ENCODE data around the gene PKP1. TPM values are rescaled to one million over a fixed set of nuclear protein-coding genes. Genes with fewer than 3 reads are reported as not detected.

PKP1 gene
- polyA plus RNA-seq, 3 donors from 2014 or later: not detected

GRCh38 chr1:201355471-201355870 lies 72.2 kb downstream of the PKP1 start:
- no peaks in the 10 kb centered on the region for H3K9me3 Mint-ChIP-seq
- no peaks in the 10 kb centered on the region for H3K36me3 Mint-ChIP-seq
- no peak overlapping the region for H3K27ac Mint-ChIP-seq
- DNase-seq: no peak
- no peak overlapping the region for H3K4me3 Mint-ChIP-seq
- peaks cover 0 to 18% (median 3%) of the 10 kb centered on the region in 3 donors for H3K27me3 Mint-ChIP-seq (ENCODE audit: low read depth in 3 of 3)
- H3K4me1 Mint-ChIP-seq: no peaks in the 10 kb centered on the region

DNA sequence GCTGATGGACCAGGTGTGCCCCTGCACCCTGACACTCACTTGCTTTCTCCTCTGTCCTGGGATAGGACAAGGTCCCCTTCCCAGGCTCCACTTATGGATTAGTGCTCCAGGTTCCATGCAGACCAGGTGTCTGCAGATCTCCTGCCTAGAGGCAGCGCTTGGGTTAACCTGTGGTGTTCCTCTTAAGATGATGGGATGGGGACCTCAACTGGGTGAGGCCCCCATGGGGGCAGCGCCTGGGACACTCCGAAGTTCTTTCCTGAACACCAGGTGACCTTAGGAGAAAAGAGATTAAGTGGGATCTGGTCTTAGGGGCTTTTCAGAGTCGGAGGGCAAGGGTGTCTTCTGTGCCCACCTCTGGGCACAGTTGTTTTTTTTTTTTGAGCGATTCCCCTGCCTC lies 72.9 kb downstream of the PKP1 start:
- Mint-ChIP-seq H3K27me3 (ENCODE audit: low read depth in 3 of 3) (peaks cover 0 to 18% (median 3%) of the 10 kb centered on the region in 3 donors), H3K9me3 (no peaks in the 10 kb centered on the region), H3K4me1 (no peaks in the 10 kb centered on the region), H3K4me3 (no peak overlapping the region), H3K27ac (no peak overlapping the region), H3K36me3 (no peaks in the 10 kb centered on the region)
- DNase-seq: no peak

DNA sequence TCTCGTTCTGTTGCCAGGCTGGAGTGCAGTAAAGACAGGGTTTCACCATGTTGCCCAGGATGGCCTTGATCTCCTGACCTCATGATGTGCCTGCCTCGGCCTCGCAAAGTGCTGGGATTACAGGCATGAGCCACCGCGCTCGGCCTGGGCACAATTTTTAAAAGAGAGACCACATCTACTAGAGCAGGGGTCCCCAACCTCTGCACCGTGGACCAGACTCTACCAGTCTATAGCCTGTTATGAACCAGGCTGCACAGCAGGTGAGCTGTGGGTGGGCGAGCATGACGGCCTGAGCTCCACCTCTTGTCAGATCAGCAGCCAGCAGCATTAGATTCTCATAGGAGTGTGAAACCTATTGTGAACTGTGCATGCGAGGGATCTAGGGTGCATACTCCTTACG lies 73.4 kb downstream of the PKP1 start:
- Mint-ChIP-seq H3K27ac (no peak overlapping the region), H3K4me1 (no peaks in the 10 kb centered on the region), H3K27me3 (ENCODE audit: low read depth in 3 of 3) (peaks cover 0 to 13% (median 3%) of the 10 kb centered on the region in 3 donors), H3K9me3 (no peaks in the 10 kb centered on the region), H3K36me3 (no peaks in the 10 kb centered on the region), H3K4me3 (no peak overlapping the region)
- no peak for DNase-seq

GRCh38 chr1:201357211-201357610 lies 73.9 kb downstream of the PKP1 start:
- Mint-ChIP-seq H3K27me3 (ENCODE audit: low read depth in 3 of 3) (peaks cover 0 to 17% (median 3%) of the 10 kb centered on the region in 3 donors), H3K4me1 (no peaks in the 10 kb centered on the region), H3K36me3 (no peaks in the 10 kb centered on the region), H3K27ac (no peak overlapping the region), H3K4me3 (no peak overlapping the region), H3K9me3 (no peaks in the 10 kb centered on the region)
- DNase-seq: no peak

DNA sequence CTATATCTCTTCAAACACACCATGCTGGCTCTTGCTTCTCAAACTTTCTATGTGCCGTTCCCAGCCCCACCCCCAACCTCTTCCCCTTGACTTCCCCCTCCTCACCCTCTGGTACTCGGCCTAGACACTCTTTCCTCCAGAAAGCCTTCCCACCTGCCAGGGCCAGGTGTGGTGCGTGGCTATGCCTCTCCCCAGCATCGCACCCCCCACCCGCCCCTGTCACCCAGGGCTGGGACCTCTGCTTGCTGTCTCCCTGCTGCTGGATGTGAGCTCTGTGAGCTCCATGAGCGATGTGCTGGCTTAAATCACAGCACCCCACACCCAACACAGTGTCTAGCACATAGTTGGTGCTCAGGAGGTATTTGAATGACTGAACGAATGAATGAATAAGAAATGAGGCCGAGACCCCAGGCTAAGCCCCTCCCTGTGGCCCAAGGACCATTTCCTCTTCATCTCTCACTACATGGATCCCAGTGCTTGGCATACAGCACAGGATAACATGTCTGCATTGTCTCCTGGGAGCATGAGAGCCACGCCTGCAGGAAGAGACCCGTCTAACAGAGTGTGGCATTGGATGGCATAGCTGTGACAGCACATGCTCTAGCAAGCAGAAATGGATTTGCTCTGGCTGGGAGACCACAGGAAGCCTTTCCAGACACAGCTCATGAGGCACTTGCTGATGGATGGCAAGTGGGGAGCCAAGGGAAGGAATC lies 74.5 kb downstream of the PKP1 start:
- peaks cover 0 to 17% (median 6%) of the 10 kb centered on the region in 3 donors for H3K27me3 Mint-ChIP-seq (ENCODE audit: low read depth in 3 of 3)
- no peak overlapping the region for H3K27ac Mint-ChIP-seq

DNA sequence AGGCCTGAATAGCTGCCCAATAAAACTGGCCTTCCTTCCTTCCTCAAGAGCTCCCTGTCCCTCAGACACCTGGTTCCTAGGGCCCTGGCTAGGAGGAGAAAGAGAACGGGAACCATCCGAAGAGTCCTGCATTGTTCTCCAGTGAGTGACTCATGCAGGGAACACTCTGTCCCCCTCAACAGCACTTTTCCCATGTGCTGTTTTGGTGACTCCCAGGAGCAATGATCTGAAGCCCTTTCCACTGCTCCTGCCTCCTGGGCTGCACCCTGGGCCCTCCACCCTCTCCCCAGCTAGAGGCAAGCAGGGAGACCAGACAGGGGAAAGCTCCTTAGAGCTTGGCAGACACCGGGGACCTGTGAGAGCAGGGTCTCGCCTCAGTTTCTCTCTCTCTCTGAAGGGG lies 75.3 kb downstream of the PKP1 start:
- no peaks in the 10 kb centered on the region for H3K36me3 Mint-ChIP-seq
- H3K27me3 Mint-ChIP-seq (ENCODE audit: low read depth in 3 of 3): peaks cover 0 to 14% (median 7%) of the 10 kb centered on the region in 3 donors
- H3K4me3 Mint-ChIP-seq: no peak overlapping the region
- DNase-seq: no peak
- H3K27ac Mint-ChIP-seq: no peak overlapping the region
- no peaks in the 10 kb centered on the region for H3K9me3 Mint-ChIP-seq
- H3K4me1 Mint-ChIP-seq: no peaks in the 10 kb centered on the region

More for the DNA sequence above, 74.5 kb downstream of the PKP1 start:
- no peaks in the 10 kb centered on the region for H3K36me3 Mint-ChIP-seq
- DNase-seq: no peak
- no peaks in the 10 kb centered on the region for H3K4me1 Mint-ChIP-seq
- no peaks in the 10 kb centered on the region for H3K9me3 Mint-ChIP-seq
- no peak overlapping the region for H3K4me3 Mint-ChIP-seq

DNA sequence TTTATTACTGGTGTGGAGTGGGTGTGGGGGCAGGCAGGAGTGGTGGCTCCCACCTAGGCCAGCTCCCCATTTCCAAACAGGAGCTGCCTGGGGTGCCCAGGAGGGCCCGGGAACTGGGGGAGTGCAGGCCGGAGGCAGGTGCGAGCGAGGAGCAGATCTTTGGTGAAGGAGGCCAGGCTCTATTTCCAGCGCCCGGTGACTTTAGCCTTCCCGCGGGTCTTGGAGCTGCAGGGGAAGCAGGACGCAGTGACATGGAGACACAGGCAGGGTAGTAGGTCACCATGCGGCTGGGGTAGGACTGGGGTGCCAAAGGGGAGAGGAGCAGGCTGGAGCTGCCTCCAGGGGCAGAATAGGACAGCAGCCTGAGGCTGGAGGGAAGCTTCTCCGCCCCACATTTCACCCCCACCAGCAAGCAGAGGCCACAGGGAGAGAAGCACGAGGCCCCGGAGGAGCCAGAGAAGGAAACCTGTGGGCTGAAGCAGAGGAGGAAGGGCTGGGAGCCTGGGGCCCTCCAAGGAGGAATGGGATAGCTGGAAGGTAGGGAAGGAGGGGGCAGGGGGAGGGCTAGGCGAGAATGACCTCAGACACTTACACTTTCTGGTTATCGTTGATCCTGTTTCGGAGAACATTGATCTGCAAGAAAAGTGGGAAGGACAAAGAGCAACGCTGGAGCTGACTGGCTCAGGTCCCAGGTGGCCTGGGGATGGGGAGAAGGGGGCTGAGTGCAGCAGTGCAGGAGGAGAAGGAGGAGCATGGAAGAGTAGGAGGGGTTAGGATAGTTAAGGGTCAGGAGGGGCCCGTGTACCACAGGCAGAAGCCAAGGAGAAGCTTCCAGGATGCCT lies 75.9 kb downstream of the PKP1 start:
- no peak for DNase-seq
- Mint-ChIP-seq H3K9me3 (no peaks in the 10 kb centered on the region), H3K27ac (no peak overlapping the region), H3K4me3 (no peak overlapping the region), H3K36me3 (no peaks in the 10 kb centered on the region), H3K27me3 (ENCODE audit: low read depth in 3 of 3) (peaks cover 0 to 14% (median 7%) of the 10 kb centered on the region in 3 donors), H3K4me1 (no peaks in the 10 kb centered on the region)

DNA sequence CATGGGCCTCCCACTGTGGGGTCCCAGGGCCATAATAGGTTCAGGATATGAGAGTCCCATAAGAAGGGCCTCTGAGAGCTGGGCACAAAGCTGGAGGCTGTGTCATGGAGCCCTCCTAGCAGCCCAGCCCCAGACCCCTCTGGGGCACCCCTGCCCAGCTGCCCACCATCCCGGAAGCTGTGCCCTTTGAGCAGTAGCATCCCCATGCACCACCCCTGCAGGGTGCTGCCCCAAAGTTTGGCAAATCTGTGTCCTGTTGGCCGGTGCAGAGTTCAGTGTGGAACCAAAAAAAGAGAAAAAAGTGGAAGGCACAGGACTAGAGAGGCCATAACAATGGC lies 76.5 kb downstream of the PKP1 start:
- DNase-seq: no peak
- H3K27ac Mint-ChIP-seq: no peak overlapping the region
- no peaks in the 10 kb centered on the region for H3K4me1 Mint-ChIP-seq
- peaks cover 0 to 14% (median 7%) of the 10 kb centered on the region in 3 donors for H3K27me3 Mint-ChIP-seq (ENCODE audit: low read depth in 3 of 3)
- H3K9me3 Mint-ChIP-seq: no peaks in the 10 kb centered on the region
- no peaks in the 10 kb centered on the region for H3K36me3 Mint-ChIP-seq
- no peak overlapping the region for H3K4me3 Mint-ChIP-seq

GRCh38 chr1:201360486-201360885 lies 77.2 kb downstream of the PKP1 start:
- Mint-ChIP-seq H3K27ac (no peak overlapping the region), H3K27me3 (ENCODE audit: low read depth in 3 of 3) (peaks cover 0 to 12% (median 7%) of the 10 kb centered on the region in 3 donors), H3K4me3 (no peak overlapping the region), H3K4me1 (no peaks in the 10 kb centered on the region), H3K36me3 (no peaks in the 10 kb centered on the region), H3K9me3 (no peaks in the 10 kb centered on the region)
- no peak for DNase-seq

GRCh38 chr1:201360901-201361651 lies 77.8 kb downstream of the PKP1 start:
- no peaks in the 10 kb centered on the region for H3K36me3 Mint-ChIP-seq
- H3K4me1 Mint-ChIP-seq: no peaks in the 10 kb centered on the region
- no peaks in the 10 kb centered on the region for H3K9me3 Mint-ChIP-seq
- no peak overlapping the region for H3K27ac Mint-ChIP-seq
- H3K27me3 Mint-ChIP-seq (ENCODE audit: low read depth in 3 of 3): peaks cover 0 to 14% (median 7%) of the 10 kb centered on the region in 3 donors
- DNase-seq: no peak
- H3K4me3 Mint-ChIP-seq: no peak overlapping the region

DNA sequence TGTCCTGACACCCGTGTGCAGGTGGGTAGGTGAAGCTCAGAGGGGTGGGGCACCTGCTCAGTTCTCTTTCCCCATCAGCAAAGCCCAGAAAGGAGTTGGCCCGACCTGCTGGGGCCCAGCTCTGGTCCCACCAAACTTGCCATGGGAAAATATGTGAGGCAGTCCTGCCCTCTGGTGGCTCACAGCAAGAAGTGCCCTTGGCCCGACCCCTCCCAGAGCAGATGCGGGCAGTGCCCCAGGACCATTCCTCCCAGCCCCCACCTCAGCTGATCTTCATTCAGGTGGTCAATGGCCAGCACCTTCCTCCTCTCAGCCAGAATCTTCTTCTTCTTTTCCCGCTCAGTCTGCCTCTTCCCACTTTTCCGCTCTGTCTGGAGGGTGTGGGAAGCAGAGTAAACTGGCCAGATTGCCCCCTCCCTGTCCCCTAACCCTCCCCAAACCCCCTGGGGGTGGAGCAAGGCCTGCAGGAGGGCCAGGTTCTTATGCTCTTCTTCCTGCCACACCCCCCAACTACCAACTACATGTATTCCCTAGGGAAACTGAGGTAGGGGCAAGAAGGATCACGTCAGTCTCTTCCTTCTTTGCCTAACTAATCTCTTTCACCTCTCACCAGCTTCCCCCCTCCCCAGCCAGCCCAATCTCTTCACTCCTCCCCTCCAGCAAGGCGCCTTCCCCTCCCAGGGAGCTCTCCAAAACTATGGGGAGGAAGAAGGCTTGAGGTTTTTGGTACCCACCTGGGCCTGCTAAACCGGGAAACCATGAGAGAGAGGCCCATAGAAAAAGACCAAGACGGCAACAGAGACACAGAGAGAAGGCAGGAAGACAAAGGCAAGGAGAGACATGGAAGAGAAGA lies 78.6 kb downstream of the PKP1 start:
- H3K27ac Mint-ChIP-seq: no peak overlapping the region
- no peak overlapping the region for H3K4me3 Mint-ChIP-seq
- H3K4me1 Mint-ChIP-seq: no peaks in the 10 kb centered on the region
- DNase-seq: no peak
- H3K9me3 Mint-ChIP-seq: no peaks in the 10 kb centered on the region
- H3K36me3 Mint-ChIP-seq: no peaks in the 10 kb centered on the region
- peaks cover 0 to 14% (median 7%) of the 10 kb centered on the region in 3 donors for H3K27me3 Mint-ChIP-seq (ENCODE audit: low read depth in 3 of 3)

DNA sequence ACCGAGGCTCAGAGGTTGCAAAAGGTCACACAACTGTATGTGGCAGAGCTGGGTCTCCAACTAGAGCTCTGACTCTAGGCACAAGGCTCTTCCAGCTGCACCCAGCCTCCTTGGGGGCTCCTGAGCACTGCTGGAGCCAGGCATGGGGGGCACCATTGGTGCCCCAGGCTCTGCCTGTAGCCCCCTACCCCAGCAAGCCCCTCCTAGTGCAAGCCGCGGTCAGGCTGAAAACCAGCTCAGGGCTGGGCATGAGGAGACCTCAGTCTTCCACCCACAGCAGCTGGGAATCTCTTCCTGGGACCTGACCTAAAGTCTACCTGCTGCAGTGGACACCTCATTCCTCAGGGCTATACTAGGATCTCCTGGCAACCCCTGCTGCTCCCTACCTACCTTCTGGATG lies 79.6 kb downstream of the PKP1 start:
- Mint-ChIP-seq H3K4me1 (no peaks in the 10 kb centered on the region), H3K4me3 (no peak overlapping the region), H3K27ac (no peak overlapping the region), H3K27me3 (ENCODE audit: low read depth in 3 of 3) (peaks cover 2 to 16% (median 6%) of the 10 kb centered on the region in 3 donors), H3K9me3 (no peaks in the 10 kb centered on the region), H3K36me3 (no peaks in the 10 kb centered on the region)
- DNase-seq: no peak

GRCh38 chr1:201363467-201363866 lies 80.2 kb downstream of the PKP1 start:
- Mint-ChIP-seq H3K36me3 (no peaks in the 10 kb centered on the region), H3K4me3 (no peak overlapping the region), H3K27me3 (ENCODE audit: low read depth in 3 of 3) (peaks cover 2 to 16% (median 6%) of the 10 kb centered on the region in 3 donors), H3K4me1 (no peaks in the 10 kb centered on the region), H3K9me3 (no peaks in the 10 kb centered on the region), H3K27ac (no peak overlapping the region)
- DNase-seq: no peak

All from immature natural killer cell (primary cell).